H9 (cell line): ENCODE data around the gene ZNF236. TPM values are rescaled to one million over a fixed set of nuclear protein-coding genes. Genes with fewer than 3 reads are reported as not detected.

ENCODE experiments used
- DNase-seq: peaks from one replicate; pipeline ENCODE4 v3.0.0-alpha.2; 2017
- H2AFZ ChIP-seq: one replicate; pipeline ENCODE4 v1.6.1; 2013; ENCODE audit warnings: mild to moderate bottlenecking, low read length, control low read depth, moderate library complexity
- H2AK5ac ChIP-seq: 2 replicates; pipeline ENCODE4 v1.6.1; 2013; ENCODE audit warnings: low read length, control low read depth, mixed read lengths; ENCODE audit not compliant: insufficient read length
- H2BK120ac ChIP-seq: one replicate; pipeline ENCODE4 v1.6.1; 2013; ENCODE audit warnings: low read depth, mild to moderate bottlenecking, low read length, control low read depth, inconsistent platforms; ENCODE audit not compliant: poor library complexity, severe bottlenecking
- H2BK12ac ChIP-seq: 2 replicates; pipeline ENCODE4 v1.6.1; 2013; ENCODE audit warnings: low read length, control low read depth, mixed read lengths, low read depth; ENCODE audit not compliant: insufficient read length
- H2BK15ac ChIP-seq: 2 replicates; pipeline ENCODE4 v1.6.1; 2013; ENCODE audit warnings: low read depth, low read length, control low read depth
- H2BK20ac ChIP-seq: one replicate; pipeline ENCODE4 v1.6.1; 2013; ENCODE audit warnings: low read depth, mild to moderate bottlenecking, low read length, control low read depth, inconsistent platforms; ENCODE audit not compliant: poor library complexity, severe bottlenecking
- H2BK5ac ChIP-seq: 2 replicates; pipeline ENCODE4 v1.6.1; 2013; ENCODE audit warnings: low read length, control low read depth, mixed read lengths; ENCODE audit not compliant: insufficient read length
- H3K14ac ChIP-seq: 2 replicates; pipeline ENCODE4 v1.6.1; 2013; ENCODE audit warnings: low read length, control low read depth; ENCODE audit not compliant: insufficient read depth
- H3K18ac ChIP-seq: 2 replicates; pipeline ENCODE4 v1.6.1; 2013; ENCODE audit warnings: low read depth, mild to moderate bottlenecking, mixed read lengths, low read length, control low read depth; ENCODE audit not compliant: insufficient read length
- H3K23ac ChIP-seq: 2 replicates; pipeline ENCODE4 v1.6.1; 2013; ENCODE audit warnings: low read length, control low read depth, mixed read lengths, low read depth; ENCODE audit not compliant: insufficient read length
- H3K23me2 ChIP-seq: 2 replicates; pipeline ENCODE4 v1.6.1; 2013; ENCODE audit warnings: low read depth, mild to moderate bottlenecking, mixed read lengths, low read length, control low read depth; ENCODE audit not compliant: insufficient read length, poor library complexity, severe bottlenecking
- H3K27ac ChIP-seq: 2 replicates; pipeline ENCODE4 v1.5.1; 2013; ENCODE audit warnings: low read length, control low read depth, mixed read lengths, low read depth; ENCODE audit not compliant: insufficient read length
- H3K27me3 ChIP-seq: 2 replicates; pipeline ENCODE4 v1.6.1; 2013; ENCODE audit warnings: low read length, control low read depth, inconsistent platforms; ENCODE audit not compliant: insufficient read depth
- H3K4ac ChIP-seq: 2 replicates; pipeline ENCODE4 v1.6.1; 2013; ENCODE audit warnings: low read depth, mild to moderate bottlenecking, control low read depth, inconsistent platforms, low read length, moderate library complexity
- H3K4me1 ChIP-seq: 2 replicates; pipeline ENCODE4 v1.6.1; 2013; ENCODE audit warnings: low read length, control low read depth, inconsistent platforms; ENCODE audit not compliant: insufficient read depth
- H3K4me2 ChIP-seq: 2 replicates; pipeline ENCODE4 v1.6.1; 2013; ENCODE audit warnings: low read length, control low read depth, mixed read lengths; ENCODE audit not compliant: insufficient read length, insufficient read depth
- H3K56ac ChIP-seq: 2 replicates; pipeline ENCODE4 v1.6.1; 2013; ENCODE audit warnings: low read depth, mild to moderate bottlenecking, mixed read lengths, low read length, control low read depth; ENCODE audit not compliant: insufficient read length
- H3K79me1 ChIP-seq: 2 replicates; pipeline ENCODE4 v1.6.1; 2013; ENCODE audit warnings: low read depth, mild to moderate bottlenecking, moderate library complexity, low read length, control low read depth, inconsistent platforms; ENCODE audit not compliant: insufficient read depth, poor library complexity, severe bottlenecking
- H3K79me2 ChIP-seq: 2 replicates; pipeline ENCODE4 v1.6.1; 2013; ENCODE audit warnings: low read length, control low read depth, inconsistent platforms; ENCODE audit not compliant: insufficient read depth
- H3K9ac ChIP-seq: 2 replicates; pipeline ENCODE4 v1.6.1; 2013; ENCODE audit warnings: low read length, control low read depth, mixed read lengths; ENCODE audit not compliant: insufficient read length; ENCODE audit errors: extremely low read depth
- H3K9me3 ChIP-seq: one replicate; pipeline ENCODE4 v1.6.1; 2013; ENCODE audit warnings: low read depth, low read length, inconsistent platforms; ENCODE audit not compliant: control insufficient read depth
- H3T11ph ChIP-seq: one replicate; pipeline ENCODE4 v1.6.1; 2013; ENCODE audit warnings: mild to moderate bottlenecking, low read length, control low read depth, inconsistent platforms
- H4K20me1 ChIP-seq: one replicate; pipeline ENCODE4 v1.6.1; 2013; ENCODE audit not compliant: control insufficient read depth, insufficient read length, insufficient read depth
- H4K5ac ChIP-seq: 2 replicates; pipeline ENCODE4 v1.6.1; 2013; ENCODE audit warnings: low read depth, mild to moderate bottlenecking, mixed read lengths, low read length, control low read depth; ENCODE audit not compliant: insufficient read length
- H4K8ac ChIP-seq: replicated peaks from 2 replicates; pipeline ENCODE4 v1.6.1; 2013; ENCODE audit warnings: low read length, control low read depth, mixed read lengths, low read depth; ENCODE audit not compliant: insufficient read length
- H4K91ac ChIP-seq: 2 replicates; pipeline ENCODE4 v1.6.1; 2013; ENCODE audit warnings: low read depth, mild to moderate bottlenecking, moderate library complexity, mixed read lengths, low read length, control low read depth; ENCODE audit not compliant: insufficient read length
- H3K27ac Mint-ChIP-seq, 3 experiments: 2 replicates in 2 of 3; 3 replicates in 1 of 3; pipeline ENCODE4 v1.8.0; 2020 to 2021; ENCODE audit warnings: mixed read lengths in 3 of 3, mild to moderate bottlenecking in 1 of 3, moderate library complexity in 1 of 3
- H3K27me3 Mint-ChIP-seq: 2 replicates; pipeline ENCODE4 v1.8.0; 2021; ENCODE audit warnings: low read depth, mild to moderate bottlenecking, moderate library complexity, mixed read lengths
- H3K36me3 Mint-ChIP-seq, 3 experiments: 2 replicates in 2 of 3; 3 replicates in 1 of 3; pipeline ENCODE4 v1.8.0; 2020 to 2021; ENCODE audit warnings: low read depth in 3 of 3, mixed read lengths in 3 of 3; ENCODE audit not compliant: insufficient read depth in 1 of 3
- H3K4me1 Mint-ChIP-seq, 2 experiments: 2 replicates each; pipeline ENCODE4 v1.8.0; 2020; ENCODE audit warnings: mixed read lengths in 2 of 2
- H3K4me3 Mint-ChIP-seq, 2 experiments: 2 replicates in 1 of 2; 3 replicates in 1 of 2; pipeline ENCODE4 v1.8.0; 2020 to 2021; ENCODE audit warnings: mild to moderate bottlenecking in 2 of 2, mixed read lengths in 2 of 2, moderate library complexity in 1 of 2
- H3K9me3 Mint-ChIP-seq, 2 experiments: 2 replicates in 1 of 2; 3 replicates in 1 of 2; pipeline ENCODE4 v1.8.0; 2020; ENCODE audit warnings: mild to moderate bottlenecking in 2 of 2, mixed read lengths in 2 of 2, moderate library complexity in 1 of 2
- WGBS: extraction: QIAGEN DNeasy Blood & Tissue Kit; methylation state at CpG from one replicate; pipeline ENCODE4 v1.1.7; 2013; ENCODE audit warnings: missing lambda C conversion rate, low lambda C conversion rate, mixed read lengths; ENCODE audit not compliant: insufficient read length; ENCODE audit errors: extremely low coverage; 5-methylcytosine and 5-hydroxymethylcytosine counted together
- total RNA-seq: library from RNA; stranded (reverse); gene quantifications from 2 replicates; pipeline ENCODE4 v1.2.1, GENCODE V29; 2021
- TF ChIP-seq, protein P1 (sequence below): fragments of 200-600 bp; sonication (generic); conservative IDR thresholded peaks from 3 replicates; pipeline ENCODE4 v1.8.0; 2021; ENCODE audit warnings: antibody characterized with exemption, mild to moderate bottlenecking

Gene ZNF236
- total RNA-seq, 1 experiment from 2014 or later = 16.0 TPM

DNA sequence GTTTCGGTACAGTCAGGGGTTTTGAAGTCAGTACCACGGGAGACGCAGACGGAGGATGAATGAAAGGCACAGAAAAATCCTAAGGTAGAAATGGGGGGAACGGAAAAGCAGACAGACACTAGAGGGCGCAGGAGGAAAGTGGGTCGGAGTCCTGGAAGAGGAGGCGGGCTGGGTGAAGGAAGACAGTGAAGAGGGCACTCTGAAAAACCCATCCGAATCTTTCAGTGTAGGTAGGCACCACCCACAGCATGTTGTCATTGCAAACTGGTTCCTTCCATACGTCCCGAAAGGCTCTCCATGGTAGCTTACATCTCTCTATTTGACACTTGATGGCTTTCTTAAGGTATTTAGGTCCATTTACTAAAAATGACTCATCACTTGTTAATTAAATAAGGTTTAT, 18.5 kb upstream of the ZNF236 start:
- peak overlapping the region; percentile 94 for H2AFZ ChIP-seq

More for the DNA sequence above, 18.5 kb upstream of the ZNF236 start:
- Histone ChIP-seq H3K79me1 (no peaks in the 10 kb centered on the region), H3K79me2 (no peaks in the 10 kb centered on the region), H4K5ac (no peak overlapping the region), H2AK5ac (no peak overlapping the region), H4K20me1 (no peaks in the 10 kb centered on the region), H2BK12ac (no peak overlapping the region), H3K27ac (no peak overlapping the region), H3K27me3 (no peaks in the 10 kb centered on the region), H3K14ac (no peak overlapping the region), H2BK20ac (no peak overlapping the region), H2BK15ac (no peak overlapping the region), H3T11ph (no peak overlapping the region), H3K4ac (no peak overlapping the region), H3K9ac (no peak overlapping the region), H3K23ac (no peak overlapping the region), H3K23me2 (peaks cover 5% of the 10 kb centered on the region), H2BK120ac (no peak overlapping the region), H3K18ac (no peak overlapping the region), H4K8ac (no peak overlapping the region), H3K4me1 (no peaks in the 10 kb centered on the region), H2BK5ac (no peak overlapping the region), H3K56ac (no peak overlapping the region), H3K9me3 (no peaks in the 10 kb centered on the region), H3K4me2 (no peak overlapping the region), H4K91ac (no peak overlapping the region)
- H3K36me3 Mint-ChIP-seq = peaks cover 2 to 3% (median 3%) of the 10 kb centered on the region in 3 experiments; a peak in 6 of 7 replicates
- TF ChIP-seq, protein P1, sequence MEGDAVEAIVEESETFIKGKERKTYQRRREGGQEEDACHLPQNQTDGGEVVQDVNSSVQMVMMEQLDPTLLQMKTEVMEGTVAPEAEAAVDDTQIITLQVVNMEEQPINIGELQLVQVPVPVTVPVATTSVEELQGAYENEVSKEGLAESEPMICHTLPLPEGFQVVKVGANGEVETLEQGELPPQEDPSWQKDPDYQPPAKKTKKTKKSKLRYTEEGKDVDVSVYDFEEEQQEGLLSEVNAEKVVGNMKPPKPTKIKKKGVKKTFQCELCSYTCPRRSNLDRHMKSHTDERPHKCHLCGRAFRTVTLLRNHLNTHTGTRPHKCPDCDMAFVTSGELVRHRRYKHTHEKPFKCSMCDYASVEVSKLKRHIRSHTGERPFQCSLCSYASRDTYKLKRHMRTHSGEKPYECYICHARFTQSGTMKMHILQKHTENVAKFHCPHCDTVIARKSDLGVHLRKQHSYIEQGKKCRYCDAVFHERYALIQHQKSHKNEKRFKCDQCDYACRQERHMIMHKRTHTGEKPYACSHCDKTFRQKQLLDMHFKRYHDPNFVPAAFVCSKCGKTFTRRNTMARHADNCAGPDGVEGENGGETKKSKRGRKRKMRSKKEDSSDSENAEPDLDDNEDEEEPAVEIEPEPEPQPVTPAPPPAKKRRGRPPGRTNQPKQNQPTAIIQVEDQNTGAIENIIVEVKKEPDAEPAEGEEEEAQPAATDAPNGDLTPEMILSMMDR = peak; percentile 81
- H3K4me1 Mint-ChIP-seq = peaks cover 2 to 11% of the 10 kb centered on the region in 2 experiments; a peak in 2 of 4 replicates
- peaks cover 2% of the 10 kb centered on the region; the same call in 1 of the 2 replicates for H3K27me3 Mint-ChIP-seq
- peak overlapping the region in 1 of 3 experiments; percentile 31; a peak in 1 of 7 replicates for H3K27ac Mint-ChIP-seq
- DNase-seq = peak; percentile 79
- no CpG with 5 or more reads among the region's 11 CpGs for WGBS
- H3K4me3 Mint-ChIP-seq = no peak overlapping the region; a peak in 1 of 5 replicates
- H3K9me3 Mint-ChIP-seq = peaks cover 3 to 4% of the 10 kb centered on the region in 2 experiments; a peak in 4 of 5 replicates
